Mucosa of descending colon (tissue), 3 donors: ENCODE data around the gene CXorf58. TPM values are rescaled to one million over a fixed set of nuclear protein-coding genes. Genes with fewer than 3 reads are reported as not detected.

ENCODE experiments used
- ATAC-seq: fragments of 200-7000 bp; cut with Tn5 transposase; one replicate; pipeline ENCODE4 v1.9.1; 2020; ENCODE audit warnings: mild to moderate bottlenecking, moderate library complexity
- DNase-seq, 3 donors: peaks; one replicate each; pipeline ENCODE4 v3.0.0-alpha.2; 2020
- H3K36me3 ChIP-seq: fragments of 200-600 bp; one replicate; pipeline ENCODE4 v1.8.0; 2021; ENCODE audit warnings: low read depth, mild to moderate bottlenecking
- H3K4me1 ChIP-seq: fragments of 200-600 bp; one replicate; pipeline ENCODE4 v1.8.0; 2021; ENCODE audit warnings: low read depth, mild to moderate bottlenecking
- H3K4me3 ChIP-seq: fragments of 200-600 bp; one replicate; pipeline ENCODE4 v1.8.0; 2021; ENCODE audit warnings: mild to moderate bottlenecking
- H3K9me3 ChIP-seq: fragments of 200-600 bp; one replicate; pipeline ENCODE4 v1.8.0; 2021; ENCODE audit warnings: mild to moderate bottlenecking
- intact Hi-C, 2 donors: fragments of 100-400 bp; cut with DNase I in 1 of 2; cut with micrococcal nuclease in 1 of 2; formaldehyde crosslinking; loops; one replicate each; pipeline versions ENCODE4 v1.11.0 to v1.11.1; 2022; cut with DNase I, micrococcal nuclease
- total RNA-seq, 3 donors: library from RNA; stranded (reverse); fragmentation: NEBNext Ultra II Directional in 2 of 3; extraction: Animal tissue kit (Norgen Biotek cat#: 25700) in 2 of 3; gene quantifications; one replicate each; pipeline versions ENCODE4 v1.2.1 to v1.2.4, GENCODE V29; 2021 to 2023
- TF ChIP-seq, protein P1 (sequence below): fragments of 200-600 bp; IDR thresholded peaks from one replicate; pipeline ENCODE4 v1.8.0; 2022; ENCODE audit warnings: antibody characterized with exemption, mild to moderate bottlenecking
- donor health status: DM: no; HTN: no; CAD: no; lungs with moderate emphysema.
- donor health status: DM: no; HTN: no; CAD: no.
- donor health status: DM: no; HTN: yes; CAD: no.

CXorf58 gene
- total RNA-seq, 3 donors from 2014 or later = not detected

DNA sequence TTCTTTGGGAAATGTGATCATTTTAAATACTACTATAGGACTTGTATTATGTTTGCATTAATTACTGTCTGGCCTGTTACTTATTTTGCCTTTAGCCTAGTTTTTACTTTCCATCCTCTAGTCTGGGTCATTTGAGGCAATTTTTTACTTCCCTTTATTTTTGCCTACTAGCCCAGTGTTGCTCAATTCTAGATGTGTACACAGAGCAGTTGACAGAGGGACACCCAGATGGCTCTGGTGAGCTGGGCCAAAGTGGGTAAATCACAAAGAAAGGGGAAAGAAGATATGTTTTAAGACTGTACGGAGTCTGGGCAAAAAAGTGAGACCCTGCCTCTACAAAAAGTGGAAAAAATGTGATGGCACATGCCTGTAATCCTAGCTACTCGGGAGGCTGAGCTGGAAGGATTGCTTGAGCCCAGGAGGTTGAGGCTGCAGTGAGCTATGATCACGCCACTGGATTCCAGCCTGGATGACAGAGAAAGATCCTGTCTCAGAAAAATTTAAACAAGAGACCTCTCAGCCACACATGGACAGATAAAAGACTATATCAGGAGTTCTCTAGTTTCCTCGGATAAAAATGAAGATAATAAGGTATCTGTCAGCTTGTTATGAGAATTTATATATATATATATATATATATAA is 35.8 kb upstream of the CXorf58 start:
- TF ChIP-seq, protein P1, sequence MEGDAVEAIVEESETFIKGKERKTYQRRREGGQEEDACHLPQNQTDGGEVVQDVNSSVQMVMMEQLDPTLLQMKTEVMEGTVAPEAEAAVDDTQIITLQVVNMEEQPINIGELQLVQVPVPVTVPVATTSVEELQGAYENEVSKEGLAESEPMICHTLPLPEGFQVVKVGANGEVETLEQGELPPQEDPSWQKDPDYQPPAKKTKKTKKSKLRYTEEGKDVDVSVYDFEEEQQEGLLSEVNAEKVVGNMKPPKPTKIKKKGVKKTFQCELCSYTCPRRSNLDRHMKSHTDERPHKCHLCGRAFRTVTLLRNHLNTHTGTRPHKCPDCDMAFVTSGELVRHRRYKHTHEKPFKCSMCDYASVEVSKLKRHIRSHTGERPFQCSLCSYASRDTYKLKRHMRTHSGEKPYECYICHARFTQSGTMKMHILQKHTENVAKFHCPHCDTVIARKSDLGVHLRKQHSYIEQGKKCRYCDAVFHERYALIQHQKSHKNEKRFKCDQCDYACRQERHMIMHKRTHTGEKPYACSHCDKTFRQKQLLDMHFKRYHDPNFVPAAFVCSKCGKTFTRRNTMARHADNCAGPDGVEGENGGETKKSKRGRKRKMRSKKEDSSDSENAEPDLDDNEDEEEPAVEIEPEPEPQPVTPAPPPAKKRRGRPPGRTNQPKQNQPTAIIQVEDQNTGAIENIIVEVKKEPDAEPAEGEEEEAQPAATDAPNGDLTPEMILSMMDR = no peak
- Histone ChIP-seq H3K4me3 (no peak overlapping the region), H3K9me3 (no peaks in the 10 kb centered on the region), H3K4me1 (no peaks in the 10 kb centered on the region), H3K36me3 (no peaks in the 10 kb centered on the region)
- DNase-seq (no peak), ATAC-seq (no peak)
- intact Hi-C loops = no loop called here

DNA sequence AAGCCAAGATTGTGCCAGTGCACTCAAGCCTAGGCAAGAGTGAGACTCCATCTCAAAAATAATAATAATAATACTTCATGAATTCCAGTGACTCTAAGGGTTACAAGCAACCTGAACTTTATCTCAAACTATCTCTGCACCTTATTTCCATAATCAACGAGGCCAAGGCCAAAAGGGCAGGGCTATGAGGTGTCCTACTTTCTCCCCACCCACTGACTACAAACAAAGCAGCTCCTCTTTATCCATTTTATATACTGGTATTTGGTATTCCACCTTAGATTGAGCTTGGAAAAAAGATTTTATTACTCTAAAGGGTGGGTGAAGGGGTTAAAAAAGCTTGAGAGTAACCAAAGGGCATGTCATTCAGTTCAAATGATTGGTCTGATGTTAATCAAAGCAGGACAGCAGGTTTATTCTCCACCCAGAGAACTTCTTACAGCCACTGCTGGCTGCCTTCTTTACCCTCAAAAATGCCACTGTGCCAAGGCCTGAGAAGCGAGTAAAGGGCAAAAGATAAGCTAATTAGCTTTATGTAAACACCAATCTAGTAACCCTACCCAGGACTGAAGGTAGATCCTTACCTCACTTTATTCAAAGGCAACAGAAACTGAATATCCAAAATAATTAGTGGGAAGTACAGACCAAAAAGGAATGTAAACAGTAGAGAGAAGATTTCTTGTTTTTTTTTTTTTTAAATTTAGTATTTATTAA is 28.3 kb upstream of the CXorf58 start:
- ATAC-seq (peak; percentile 76), DNase-seq (peak in 1 of 3 donors; percentile 43)
- H3K9me3 ChIP-seq = no peaks in the 10 kb centered on the region
- H3K4me3 ChIP-seq = no peak overlapping the region
- peaks cover 7% of the 10 kb centered on the region for H3K4me1 ChIP-seq
- intact Hi-C loops = no loop called here
- no peaks in the 10 kb centered on the region for H3K36me3 ChIP-seq
- TF ChIP-seq, protein P1 = no peak

DNA sequence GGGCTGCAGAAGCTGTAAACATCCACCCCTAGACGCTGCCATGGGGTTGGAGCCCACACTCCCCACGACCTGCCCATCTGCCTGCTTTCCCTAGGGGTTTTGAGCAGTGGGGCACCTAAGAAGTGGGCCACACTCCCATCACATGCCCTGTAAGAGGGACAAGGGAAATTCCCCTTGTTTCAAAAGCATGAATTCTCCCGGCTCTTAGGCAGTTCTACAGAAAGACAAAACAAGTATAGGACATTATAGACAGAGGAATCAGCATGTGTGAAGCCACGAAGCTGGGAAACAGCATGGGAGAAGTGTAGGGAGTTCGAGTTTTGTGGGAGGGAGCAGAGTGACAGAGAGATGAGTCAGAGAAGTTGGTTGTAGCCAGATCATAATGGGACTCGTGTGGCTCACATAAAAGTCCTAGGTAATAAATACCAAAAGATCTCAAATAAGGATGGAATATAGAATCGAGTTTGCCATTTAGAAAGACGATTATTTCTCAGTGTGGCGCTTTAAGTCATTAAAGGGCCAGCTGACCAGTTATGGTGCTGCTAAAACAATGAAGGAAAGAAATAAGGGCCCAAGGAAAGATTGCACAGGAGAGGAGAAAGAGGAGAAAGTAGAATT is 24.0 kb upstream of the CXorf58 start:
- peak; percentile 73 for ATAC-seq

DNA sequence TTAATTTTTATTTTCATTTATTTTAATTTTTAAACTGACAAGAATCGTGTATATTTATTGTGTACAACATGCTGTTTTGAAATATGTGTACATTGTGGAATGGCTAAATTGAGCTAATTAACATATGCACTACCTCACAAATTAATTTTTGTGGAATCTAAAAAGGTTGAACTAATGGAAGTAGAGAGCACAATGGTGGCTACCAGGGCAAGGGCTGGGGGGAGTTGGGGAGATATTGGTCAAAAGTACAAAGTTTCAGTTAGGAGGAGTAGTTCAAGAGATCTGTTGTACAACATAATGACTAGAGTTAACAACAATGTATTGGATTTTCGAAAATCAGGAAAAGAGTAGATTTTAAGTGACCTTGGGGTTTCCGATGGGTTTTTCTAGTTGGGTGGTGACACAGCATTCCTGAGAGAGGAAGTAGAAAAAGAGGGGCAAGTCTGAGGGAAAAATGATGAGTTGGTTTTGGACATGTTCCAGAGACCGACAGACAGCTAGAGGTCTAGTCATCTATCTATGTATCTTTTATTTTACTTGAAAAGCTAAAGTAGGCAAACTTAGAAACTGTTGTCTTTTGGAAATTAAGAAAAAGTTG is 23.3 kb upstream of the CXorf58 start:
- DNase-seq (no peak), ATAC-seq (no peak)
- Histone ChIP-seq H3K4me3 (no peak overlapping the region), H3K36me3 (no peaks in the 10 kb centered on the region), H3K4me1 (peaks cover 7% of the 10 kb centered on the region), H3K9me3 (no peaks in the 10 kb centered on the region)
- intact Hi-C loops = no loop called here
- TF ChIP-seq, protein P1 = no peak

More for the DNA sequence above, 24.0 kb upstream of the CXorf58 start:
- no peak for DNase-seq
- H3K4me1 ChIP-seq = peaks cover 7% of the 10 kb centered on the region
- TF ChIP-seq, protein P1 = no peak
- H3K4me3 ChIP-seq = no peak overlapping the region
- intact Hi-C loops = no loop called here
- no peaks in the 10 kb centered on the region for H3K36me3 ChIP-seq
- H3K9me3 ChIP-seq = no peaks in the 10 kb centered on the region

DNA sequence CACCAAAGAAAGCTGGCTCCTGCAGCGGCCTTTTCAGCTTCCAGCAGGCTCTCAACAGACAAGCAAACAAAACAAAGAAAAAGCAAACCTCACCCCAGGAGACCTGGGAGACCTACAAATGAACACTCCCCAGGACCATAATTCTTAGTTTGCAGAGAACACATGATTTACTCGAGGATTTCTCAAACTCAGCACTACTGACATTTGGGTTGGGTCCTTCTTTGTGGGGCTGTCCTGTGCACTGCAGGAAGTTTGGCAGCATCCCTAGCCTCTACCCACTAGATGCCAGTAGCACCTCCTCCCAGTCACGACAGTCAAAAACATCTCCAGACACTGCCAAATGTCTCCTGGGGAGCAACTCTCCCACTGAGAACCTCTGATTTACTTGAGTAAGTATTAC is 22.0 kb upstream of the CXorf58 start:
- Histone ChIP-seq H3K9me3 (no peaks in the 10 kb centered on the region), H3K4me3 (no peak overlapping the region), H3K4me1 (peaks cover 7% of the 10 kb centered on the region), H3K36me3 (no peaks in the 10 kb centered on the region)
- TF ChIP-seq, protein P1 = no peak
- intact Hi-C loops = no loop called here
- ATAC-seq (no peak), DNase-seq (no peak)
